ENCODE data around the gene TNRC18. TPM values are rescaled to one million over a fixed set of nuclear protein-coding genes. Genes with fewer than 3 reads are reported as not detected.

The TNRC18 gene
- total and polyA plus RNA-seq, 4 donors = 2.3 to 37.1 (median 20.4) TPM

DNA sequence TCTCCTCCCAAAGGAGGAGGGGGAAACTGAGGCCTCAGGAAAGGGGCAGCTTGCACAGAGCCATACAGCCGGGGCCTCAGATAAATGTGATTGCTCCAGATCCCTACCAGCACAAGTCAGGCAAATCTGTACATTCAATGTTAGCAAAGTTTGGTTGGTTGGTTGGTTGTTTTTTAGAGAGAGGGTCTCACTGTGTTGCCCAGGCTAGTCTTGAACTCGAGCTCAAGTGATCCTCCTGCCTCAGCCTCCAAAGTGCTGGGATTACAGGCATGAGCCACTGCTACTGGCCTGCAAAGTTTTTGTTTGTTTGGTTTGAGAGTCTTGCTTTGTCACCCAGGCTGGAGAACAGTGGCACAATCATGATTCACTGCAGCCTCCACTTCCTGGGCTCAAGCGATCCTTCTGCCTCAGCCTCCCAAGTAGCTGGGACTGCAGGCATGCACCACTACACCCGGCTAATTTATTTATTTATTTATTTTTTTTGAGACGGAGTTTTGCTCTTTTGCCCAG lies 30.0 kb upstream of the TNRC18 start:
- Histone ChIP-seq H3K27ac (ENCODE audit: low read depth in 1 of 2, low read length in 2 of 2) (no peak overlapping the region), H3K4me1 (ENCODE audit: control insufficient read depth in 4 of 4, insufficient read depth in 4 of 4, low read length in 3 of 4) (peaks cover 0 to 3% (median 0%) of the 10 kb centered on the region in 4 donors), H3K4me3 (ENCODE audit: low read depth in 1 of 3, low read length in 3 of 3) (no peak overlapping the region), H3K36me3 (ENCODE audit: control insufficient read depth in 4 of 4, insufficient read depth in 3 of 4, low read depth in 1 of 4, low read length in 3 of 4) (no peaks in the 10 kb centered on the region), H3K9ac (ENCODE audit: low read depth in 1 of 2, low read length in 2 of 2) (no peak overlapping the region), H3K27me3 (ENCODE audit: control insufficient read depth in 4 of 4, insufficient read depth in 4 of 4, low read length in 3 of 4) (no peaks in the 10 kb centered on the region), H3K9me3 (ENCODE audit: control insufficient read depth in 4 of 4, low read length in 3 of 4) (no peaks in the 10 kb centered on the region)
- DNase-seq (ENCODE audit: low spot score) = no peak
- WGBS = 75% methylated on average over 5 of the region's 5 CpGs
- TF ChIP-seq JUND (IDR thresholded peaks at IDR 0.05) = no peak
- TF ChIP-seq RAD21 (IDR thresholded peaks at IDR 0.05) = no peak
- no peak for TF ChIP-seq HNF4G (IDR thresholded peaks at IDR 0.05)
- TF ChIP-seq, protein P1, sequence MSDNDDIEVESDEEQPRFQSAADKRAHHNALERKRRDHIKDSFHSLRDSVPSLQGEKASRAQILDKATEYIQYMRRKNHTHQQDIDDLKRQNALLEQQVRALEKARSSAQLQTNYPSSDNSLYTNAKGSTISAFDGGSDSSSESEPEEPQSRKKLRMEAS (IDR thresholded peaks at IDR 0.05) = no peak
- TF ChIP-seq FOXA1 (IDR thresholded peaks at IDR 0.05) = no peak
- no peak for TF ChIP-seq TAF1 (conservative IDR thresholded peaks at IDR 0.05)
- no peak for TF ChIP-seq GABPA (IDR thresholded peaks at IDR 0.05 in 1 of 2, conservative IDR thresholded peaks at IDR 0.05 in 1 of 2)
- TF ChIP-seq FOXA2 (IDR thresholded peaks at IDR 0.05) = no peak
- no peak for TF ChIP-seq NR2F2 (IDR thresholded peaks at IDR 0.05)
- TF ChIP-seq, protein P2, sequence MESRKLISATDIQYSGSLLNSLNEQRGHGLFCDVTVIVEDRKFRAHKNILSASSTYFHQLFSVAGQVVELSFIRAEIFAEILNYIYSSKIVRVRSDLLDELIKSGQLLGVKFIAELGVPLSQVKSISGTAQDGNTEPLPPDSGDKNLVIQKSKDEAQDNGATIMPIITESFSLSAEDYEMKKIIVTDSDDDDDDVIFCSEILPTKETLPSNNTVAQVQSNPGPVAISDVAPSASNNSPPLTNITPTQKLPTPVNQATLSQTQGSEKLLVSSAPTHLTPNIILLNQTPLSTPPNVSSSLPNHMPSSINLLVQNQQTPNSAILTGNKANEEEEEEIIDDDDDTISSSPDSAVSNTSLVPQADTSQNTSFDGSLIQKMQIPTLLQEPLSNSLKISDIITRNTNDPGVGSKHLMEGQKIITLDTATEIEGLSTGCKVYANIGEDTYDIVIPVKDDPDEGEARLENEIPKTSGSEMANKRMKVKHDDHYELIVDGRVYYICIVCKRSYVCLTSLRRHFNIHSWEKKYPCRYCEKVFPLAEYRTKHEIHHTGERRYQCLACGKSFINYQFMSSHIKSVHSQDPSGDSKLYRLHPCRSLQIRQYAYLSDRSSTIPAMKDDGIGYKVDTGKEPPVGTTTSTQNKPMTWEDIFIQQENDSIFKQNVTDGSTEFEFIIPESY (IDR thresholded peaks at IDR 0.05) = no peak
- no peak for TF ChIP-seq EGR1 (IDR thresholded peaks at IDR 0.05; ENCODE audit: low read depth in 2 of 2)
- TF ChIP-seq RXRA (IDR thresholded peaks at IDR 0.05) = no peak
- no peak for TF ChIP-seq YY1 (IDR thresholded peaks at IDR 0.05)

DNA sequence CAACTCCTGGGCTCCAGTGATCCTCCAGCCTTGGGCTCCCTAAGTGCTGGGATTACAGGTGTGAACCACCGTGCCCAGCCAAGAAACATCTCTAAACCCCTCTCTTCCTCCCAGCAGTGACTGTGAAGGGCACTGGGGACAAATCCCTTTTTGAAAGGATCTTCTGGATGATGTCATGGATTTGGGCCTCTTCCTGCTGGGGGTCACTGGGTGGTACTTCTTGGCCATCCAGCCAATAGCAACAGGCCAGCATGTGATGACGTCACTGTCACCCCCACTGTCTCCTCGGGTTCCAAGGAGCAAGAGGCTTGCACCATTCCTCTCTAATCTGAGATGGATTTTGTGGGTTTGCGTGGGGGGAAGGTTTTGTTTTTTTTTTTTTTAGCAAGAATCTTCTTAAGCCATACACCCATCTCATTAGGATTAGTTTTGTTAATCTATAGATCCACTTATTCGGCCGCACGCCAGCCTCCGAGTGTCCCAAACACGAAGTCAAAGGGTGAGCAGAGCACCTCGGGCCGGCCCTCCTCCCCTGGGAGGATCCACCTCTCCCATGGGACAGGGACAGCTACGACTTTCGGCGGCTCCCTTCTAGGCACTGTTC lies 29.4 kb upstream of the TNRC18 start:
- WGBS = 80% methylated on average over 14 of the region's 14 CpGs
- no peak overlapping the region for H3K4me3 ChIP-seq (ENCODE audit: low read depth in 1 of 3, low read length in 3 of 3)
- no peak overlapping the region for H3K9ac ChIP-seq (ENCODE audit: low read depth in 1 of 2, low read length in 2 of 2)
- TF ChIP-seq TAF1 (conservative IDR thresholded peaks at IDR 0.05) (no peak), RXRA (IDR thresholded peaks at IDR 0.05) (no peak), FOXA1 (IDR thresholded peaks at IDR 0.05) (no peak), RAD21 (IDR thresholded peaks at IDR 0.05) (no peak), NR2F2 (IDR thresholded peaks at IDR 0.05) (no peak), GABPA (IDR thresholded peaks at IDR 0.05 in 1 of 2, conservative IDR thresholded peaks at IDR 0.05 in 1 of 2) (no peak), EGR1 (IDR thresholded peaks at IDR 0.05; ENCODE audit: low read depth in 2 of 2) (no peak), HNF4A (conservative IDR thresholded peaks at IDR 0.05) (no peak), HNF4G (IDR thresholded peaks at IDR 0.05) (no peak), FOXA2 (IDR thresholded peaks at IDR 0.05) (no peak)
- TF ChIP-seq, protein P3, sequence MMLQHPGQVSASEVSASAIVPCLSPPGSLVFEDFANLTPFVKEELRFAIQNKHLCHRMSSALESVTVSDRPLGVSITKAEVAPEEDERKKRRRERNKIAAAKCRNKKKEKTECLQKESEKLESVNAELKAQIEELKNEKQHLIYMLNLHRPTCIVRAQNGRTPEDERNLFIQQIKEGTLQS (IDR thresholded peaks at IDR 0.05) = no peak
- TF ChIP-seq, protein P4, sequence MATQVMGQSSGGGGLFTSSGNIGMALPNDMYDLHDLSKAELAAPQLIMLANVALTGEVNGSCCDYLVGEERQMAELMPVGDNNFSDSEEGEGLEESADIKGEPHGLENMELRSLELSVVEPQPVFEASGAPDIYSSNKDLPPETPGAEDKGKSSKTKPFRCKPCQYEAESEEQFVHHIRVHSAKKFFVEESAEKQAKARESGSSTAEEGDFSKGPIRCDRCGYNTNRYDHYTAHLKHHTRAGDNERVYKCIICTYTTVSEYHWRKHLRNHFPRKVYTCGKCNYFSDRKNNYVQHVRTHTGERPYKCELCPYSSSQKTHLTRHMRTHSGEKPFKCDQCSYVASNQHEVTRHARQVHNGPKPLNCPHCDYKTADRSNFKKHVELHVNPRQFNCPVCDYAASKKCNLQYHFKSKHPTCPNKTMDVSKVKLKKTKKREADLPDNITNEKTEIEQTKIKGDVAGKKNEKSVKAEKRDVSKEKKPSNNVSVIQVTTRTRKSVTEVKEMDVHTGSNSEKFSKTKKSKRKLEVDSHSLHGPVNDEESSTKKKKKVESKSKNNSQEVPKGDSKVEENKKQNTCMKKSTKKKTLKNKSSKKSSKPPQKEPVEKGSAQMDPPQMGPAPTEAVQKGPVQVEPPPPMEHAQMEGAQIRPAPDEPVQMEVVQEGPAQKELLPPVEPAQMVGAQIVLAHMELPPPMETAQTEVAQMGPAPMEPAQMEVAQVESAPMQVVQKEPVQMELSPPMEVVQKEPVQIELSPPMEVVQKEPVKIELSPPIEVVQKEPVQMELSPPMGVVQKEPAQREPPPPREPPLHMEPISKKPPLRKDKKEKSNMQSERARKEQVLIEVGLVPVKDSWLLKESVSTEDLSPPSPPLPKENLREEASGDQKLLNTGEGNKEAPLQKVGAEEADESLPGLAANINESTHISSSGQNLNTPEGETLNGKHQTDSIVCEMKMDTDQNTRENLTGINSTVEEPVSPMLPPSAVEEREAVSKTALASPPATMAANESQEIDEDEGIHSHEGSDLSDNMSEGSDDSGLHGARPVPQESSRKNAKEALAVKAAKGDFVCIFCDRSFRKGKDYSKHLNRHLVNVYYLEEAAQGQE (IDR thresholded peaks at IDR 0.05) = no peak
- TF ChIP-seq, protein P5, sequence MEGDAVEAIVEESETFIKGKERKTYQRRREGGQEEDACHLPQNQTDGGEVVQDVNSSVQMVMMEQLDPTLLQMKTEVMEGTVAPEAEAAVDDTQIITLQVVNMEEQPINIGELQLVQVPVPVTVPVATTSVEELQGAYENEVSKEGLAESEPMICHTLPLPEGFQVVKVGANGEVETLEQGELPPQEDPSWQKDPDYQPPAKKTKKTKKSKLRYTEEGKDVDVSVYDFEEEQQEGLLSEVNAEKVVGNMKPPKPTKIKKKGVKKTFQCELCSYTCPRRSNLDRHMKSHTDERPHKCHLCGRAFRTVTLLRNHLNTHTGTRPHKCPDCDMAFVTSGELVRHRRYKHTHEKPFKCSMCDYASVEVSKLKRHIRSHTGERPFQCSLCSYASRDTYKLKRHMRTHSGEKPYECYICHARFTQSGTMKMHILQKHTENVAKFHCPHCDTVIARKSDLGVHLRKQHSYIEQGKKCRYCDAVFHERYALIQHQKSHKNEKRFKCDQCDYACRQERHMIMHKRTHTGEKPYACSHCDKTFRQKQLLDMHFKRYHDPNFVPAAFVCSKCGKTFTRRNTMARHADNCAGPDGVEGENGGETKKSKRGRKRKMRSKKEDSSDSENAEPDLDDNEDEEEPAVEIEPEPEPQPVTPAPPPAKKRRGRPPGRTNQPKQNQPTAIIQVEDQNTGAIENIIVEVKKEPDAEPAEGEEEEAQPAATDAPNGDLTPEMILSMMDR (IDR thresholded peaks at IDR 0.05; ENCODE audit: low read depth, low read length, missing input control) = no peak
- no peak for DNase-seq (ENCODE audit: low spot score)
- H3K9me3 ChIP-seq (ENCODE audit: control insufficient read depth in 4 of 4, low read length in 3 of 4) = no peaks in the 10 kb centered on the region
- peaks cover 0 to 3% (median 0%) of the 10 kb centered on the region in 4 donors for H3K4me1 ChIP-seq (ENCODE audit: control insufficient read depth in 4 of 4, insufficient read depth in 4 of 4, low read length in 3 of 4)
- no peaks in the 10 kb centered on the region for H3K27me3 ChIP-seq (ENCODE audit: control insufficient read depth in 4 of 4, insufficient read depth in 4 of 4, low read length in 3 of 4)
- no peaks in the 10 kb centered on the region for H3K36me3 ChIP-seq (ENCODE audit: control insufficient read depth in 4 of 4, insufficient read depth in 3 of 4, low read depth in 1 of 4, low read length in 3 of 4)
- no peak overlapping the region for H3K27ac ChIP-seq (ENCODE audit: low read depth in 1 of 2, low read length in 2 of 2)

Data from liver (tissue), 9 donors.